Activated CD8-positive, alpha-beta memory T cell treated with anti-CD3 and anti-CD28 coated beads, Interleukin-2, amount 50 U/mL, for 1 hour (primary cell): ENCODE results near the gene PDGFRB.

Experiments
- DNase-seq: peaks from one replicate; pipeline ENCODE4 v3.0.0-alpha.2; 2020; ENCODE audit errors: extremely low read depth

PDGFRB gene

GRCh38 chr5:150163035-150163434, 7.4 kb upstream of the PDGFRB start:
- no peak for DNase-seq

- DNase-seq, result no peak
These were observed 6.5 kb upstream of the PDGFRB start for GRCh38 chr5:150162142-150162513.

DNA sequence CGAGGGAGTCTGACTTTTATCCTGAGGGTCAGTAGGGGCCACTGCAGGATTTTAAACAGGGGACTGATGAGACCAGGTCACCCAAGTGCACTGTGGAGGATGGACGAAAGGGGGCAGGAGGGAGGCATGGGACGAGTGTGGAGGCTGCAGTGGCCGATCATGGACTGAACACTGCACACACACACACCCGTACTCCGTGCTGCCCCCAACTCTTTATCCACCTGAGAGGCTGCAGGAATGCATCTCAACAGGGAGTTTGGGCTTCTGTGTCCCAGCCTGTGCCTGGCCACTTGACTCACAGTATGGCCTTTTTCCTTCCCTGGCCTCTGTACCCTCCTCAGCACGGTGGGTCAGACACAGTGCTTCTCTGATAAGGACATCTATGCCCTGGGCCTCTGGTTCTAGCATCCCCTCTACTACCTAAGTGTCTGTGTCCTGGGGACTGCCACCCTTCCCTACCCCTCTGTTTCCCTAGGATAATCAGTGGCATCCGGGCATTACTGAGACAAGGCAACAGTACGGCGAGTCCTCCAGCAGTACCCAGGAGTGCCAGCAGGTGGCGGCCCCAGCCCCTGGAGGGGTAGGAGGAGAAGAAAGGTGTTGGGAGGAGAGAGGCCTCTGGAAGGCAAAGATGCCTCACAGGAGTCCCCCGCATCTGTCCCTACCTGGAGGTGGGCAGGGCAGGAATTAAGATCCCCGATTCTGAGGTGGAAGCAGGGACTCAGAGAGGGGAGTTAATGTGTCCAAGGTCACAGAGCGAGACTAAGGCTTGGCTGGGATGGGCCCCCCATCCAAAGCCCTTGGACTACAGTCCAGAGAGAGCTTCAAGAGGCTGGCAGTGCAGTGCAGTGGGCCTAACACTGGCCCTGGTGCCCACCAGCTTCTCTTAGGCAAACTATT, 5.8 kb upstream of the PDGFRB start:
- peak; percentile 13 for DNase-seq

GRCh38 chr5:150160448-150161081, 4.9 kb upstream of the PDGFRB start:
- DNase-seq, result no peak

- DNase-seq, result no peak
These were observed 4.1 kb upstream of the PDGFRB start for GRCh38 chr5:150159741-150160179.

- no peak for DNase-seq
These were observed 3.4 kb upstream of the PDGFRB start for GRCh38 chr5:150159031-150159430.

DNA sequence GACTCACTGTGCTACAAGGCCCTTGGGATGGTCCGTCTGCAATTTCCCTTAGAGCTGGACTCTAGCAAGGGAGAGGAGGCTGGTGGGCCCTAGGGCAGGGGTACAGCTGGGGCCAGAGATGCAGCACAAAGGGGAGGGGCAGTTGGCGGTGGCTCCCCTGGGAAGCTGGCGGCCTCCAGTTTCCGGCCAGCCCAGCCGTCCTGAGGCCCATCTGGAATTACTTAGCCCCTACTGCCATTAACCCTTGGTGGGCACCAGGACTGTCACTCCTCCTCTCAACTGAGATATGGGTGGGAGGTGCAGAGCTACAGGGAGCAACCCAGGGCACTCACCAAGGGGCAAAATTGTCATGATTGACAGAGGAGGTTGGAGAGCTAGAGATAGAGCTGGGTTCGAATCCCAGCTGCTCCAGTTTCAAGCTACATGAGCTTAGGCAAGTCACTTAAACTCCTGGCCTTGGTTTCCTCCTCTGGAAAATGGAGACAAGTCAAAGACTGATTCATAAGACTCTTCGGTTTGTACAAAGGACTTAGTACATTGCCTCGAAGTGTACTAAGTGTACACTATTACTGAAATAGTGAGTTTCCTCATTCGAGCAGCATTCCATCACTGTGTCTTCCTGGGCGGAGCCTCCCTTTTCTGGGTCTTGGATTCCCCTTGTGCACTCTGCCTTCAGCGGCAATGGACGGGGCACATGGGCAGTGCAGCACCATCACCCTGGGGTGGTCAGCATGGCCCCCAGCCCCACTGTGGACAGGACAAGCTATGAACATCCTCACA, 2.7 kb upstream of the PDGFRB start:
- DNase-seq, result no peak

GRCh38 chr5:150157168-150157567, 1.5 kb upstream of the PDGFRB start:
- no peak for DNase-seq

GRCh38 chr5:150156540-150156939, 895 bp upstream of the PDGFRB start:
- no peak for DNase-seq

DNA sequence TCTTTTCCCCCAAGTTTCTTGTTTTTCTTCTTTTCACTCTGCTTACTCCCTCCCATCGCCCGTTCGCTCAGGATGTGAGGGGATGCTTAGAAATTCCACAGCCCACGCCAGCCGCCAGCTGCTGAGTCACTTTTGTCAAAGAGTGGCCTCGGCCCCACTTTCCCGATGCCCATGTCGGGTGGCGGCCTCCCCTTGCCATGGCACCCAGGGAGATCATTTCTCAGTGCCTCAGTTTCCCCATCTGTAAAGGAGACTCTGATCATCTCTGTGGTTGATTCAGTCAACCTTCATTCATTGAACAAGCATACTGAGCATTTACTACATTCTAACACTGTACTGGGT, 353 bp upstream of the PDGFRB start:
- DNase-seq, result no peak

DNA sequence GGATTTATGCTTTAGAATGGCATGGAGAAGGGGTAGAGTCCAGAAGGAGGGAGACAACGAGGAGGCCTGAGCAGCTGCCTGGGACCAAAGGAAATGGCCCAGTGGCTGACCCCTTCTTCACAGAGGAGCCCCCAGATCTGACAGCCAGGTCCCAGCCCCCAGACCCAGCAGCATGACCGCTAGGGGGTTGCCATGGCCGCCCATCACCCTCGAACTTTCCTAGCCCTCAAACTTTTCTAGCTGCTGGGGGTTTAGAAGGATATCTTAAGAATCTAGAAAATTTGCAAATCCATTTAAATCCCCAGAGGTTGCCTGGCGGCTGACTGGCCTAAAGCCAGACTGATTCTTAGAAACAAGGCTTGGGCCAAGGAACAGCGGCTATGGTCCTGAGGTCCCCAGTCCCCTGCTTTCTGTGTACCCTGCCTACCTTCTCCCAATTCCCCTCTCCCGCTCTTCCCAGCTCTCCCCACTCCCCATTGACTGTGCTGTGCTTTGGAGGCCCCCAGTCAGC, 972 bp downstream of the PDGFRB start:
- no peak for DNase-seq

- DNase-seq, result no peak
These were observed 1.6 kb downstream of the PDGFRB start for GRCh38 chr5:150153957-150154617.

DNA sequence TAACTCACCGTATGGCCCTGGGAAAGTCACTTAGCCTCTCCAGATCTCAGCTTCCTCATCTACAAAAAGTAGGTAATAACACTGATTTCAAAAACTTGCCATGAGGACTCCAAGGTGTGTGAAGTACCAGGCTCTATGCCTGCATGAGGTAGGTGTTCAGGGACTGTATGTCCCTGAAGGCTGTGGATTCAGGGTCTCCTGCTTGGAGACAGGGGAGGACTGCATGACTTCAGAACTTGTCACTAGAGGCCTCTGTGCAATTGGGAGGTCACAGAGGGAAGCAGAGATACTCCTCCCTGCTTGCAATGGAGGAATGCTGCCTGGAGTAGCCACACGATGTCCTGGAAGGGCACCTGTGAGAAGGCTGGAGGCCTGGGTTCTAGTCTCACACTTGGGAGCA, 2.2 kb downstream of the PDGFRB start:
- DNase-seq, result no peak

DNA sequence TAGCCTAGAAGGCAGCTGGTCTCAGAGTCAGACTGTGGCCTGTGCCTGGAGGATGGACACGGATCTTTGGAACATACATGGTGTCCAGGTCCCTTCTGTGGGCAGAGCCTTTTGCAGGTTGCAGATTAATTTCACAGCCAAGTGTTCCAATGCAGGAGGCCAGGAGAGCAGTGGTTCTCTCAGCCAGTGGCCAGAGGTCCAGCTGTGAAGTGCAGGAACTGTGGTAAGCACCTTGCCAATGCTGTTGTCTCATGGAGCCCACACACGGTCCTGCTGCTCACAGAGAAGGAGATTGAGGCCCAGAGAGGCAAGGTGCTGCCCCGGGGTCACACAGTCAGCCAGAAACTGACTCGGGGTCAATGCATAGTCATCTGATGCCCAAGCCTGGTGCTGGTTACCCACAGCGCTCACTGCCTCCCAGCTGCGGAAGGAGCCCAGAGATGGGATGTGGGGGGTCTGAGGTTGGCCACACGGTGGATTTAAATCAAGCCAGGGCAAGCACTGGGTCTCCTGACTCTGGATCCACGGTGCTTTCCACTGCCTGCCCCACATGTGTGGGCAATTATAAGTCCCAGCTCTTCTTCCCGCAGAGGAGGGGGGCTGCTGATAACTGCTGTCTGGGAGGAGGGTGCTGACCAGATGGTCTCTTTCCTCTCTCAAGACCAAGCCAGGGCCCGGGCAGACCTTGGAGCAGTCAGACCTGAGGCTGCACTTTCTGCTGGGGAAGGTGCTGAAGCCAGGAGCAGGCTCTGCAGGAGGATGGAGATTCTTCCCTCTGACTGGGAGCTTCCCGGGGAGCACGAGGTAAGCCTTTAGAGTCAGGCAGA, 2.8 kb downstream of the PDGFRB start:
- no peak for DNase-seq

DNA sequence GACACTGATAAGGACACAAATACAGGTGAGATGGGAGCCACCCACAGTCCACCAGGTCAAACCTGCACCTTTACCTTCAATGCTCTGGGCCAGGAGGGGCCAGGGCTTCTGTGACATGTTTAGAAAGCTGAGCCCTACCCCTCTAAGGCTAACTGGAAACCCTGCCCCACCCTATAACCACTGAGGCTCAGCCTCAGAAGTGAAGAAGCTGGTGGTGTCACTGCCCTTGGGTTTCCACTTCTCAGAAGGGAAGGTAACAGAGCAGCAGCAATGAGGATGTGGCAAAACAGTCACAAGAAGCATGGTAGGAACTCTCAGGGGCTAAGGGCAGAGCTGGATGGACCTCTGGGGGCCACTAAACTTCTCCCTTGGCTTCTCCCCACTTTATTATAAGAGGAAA, 6.0 kb downstream of the PDGFRB start:
- DNase-seq, result no peak

GRCh38 chr5:150148117-150148927, 7.3 kb downstream of the PDGFRB start:
- DNase-seq, result no peak

GRCh38 chr5:150147670-150148069, 8.0 kb downstream of the PDGFRB start:
- no peak for DNase-seq

DNA sequence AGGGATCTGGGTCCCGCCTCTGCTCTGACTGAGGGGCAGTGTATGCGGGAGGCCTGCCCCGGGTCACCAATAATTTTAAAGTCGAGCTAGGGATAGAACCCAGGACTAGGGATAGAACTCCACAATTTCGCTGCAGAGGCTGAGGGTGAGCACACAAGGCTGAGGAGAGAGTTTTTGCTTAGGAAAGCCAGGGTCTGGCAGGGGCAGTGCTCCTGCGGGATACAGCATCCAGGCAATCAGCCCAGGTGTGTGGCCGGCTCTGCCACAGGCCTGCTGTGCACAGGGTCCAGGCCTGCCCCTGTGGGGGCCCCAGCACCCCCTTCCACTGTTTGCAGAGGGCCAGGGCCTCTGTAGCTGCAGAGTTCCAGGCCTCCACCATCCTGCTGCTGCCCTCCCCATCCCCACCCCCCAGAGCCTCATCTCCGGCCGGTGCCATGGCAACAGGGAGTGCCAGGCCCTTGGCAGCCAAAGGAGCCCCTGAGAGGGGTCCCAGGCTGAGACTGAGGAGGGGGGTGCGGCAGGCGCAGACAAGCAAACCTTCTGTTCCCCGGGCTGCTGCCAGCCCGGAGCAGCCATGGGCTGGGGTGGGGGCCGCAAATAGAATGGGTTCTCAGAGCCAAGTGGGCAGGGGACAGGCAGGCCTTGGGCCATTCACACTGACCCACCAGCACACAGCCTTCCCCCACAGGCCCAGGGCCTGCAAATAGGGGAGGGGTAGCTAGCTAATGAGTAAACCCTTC, 8.6 kb downstream of the PDGFRB start:
- DNase-seq, result no peak

DNA sequence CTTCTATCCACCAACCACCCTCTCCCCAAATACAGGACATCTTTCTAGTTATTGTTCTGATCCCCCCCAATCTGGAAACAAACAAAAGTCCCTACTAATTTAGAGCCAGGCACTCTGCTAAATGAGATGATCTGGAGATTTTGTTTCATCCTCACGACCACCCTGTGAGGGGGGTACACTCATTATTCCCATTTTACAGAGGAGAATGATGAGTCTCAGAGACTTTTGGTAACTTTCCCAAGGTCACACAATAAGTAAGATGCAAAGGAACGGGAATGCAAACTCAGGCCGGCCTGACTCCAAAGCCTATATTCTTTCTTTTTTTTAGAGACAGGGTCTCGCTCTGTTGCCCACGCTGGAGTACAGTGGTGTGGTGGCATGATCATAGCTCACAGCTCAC, 9.4 kb downstream of the PDGFRB start:
- DNase-seq, result no peak
